ENCODE results near the gene VMAC. TPM values are rescaled to one million over a fixed set of nuclear protein-coding genes. Genes with fewer than 3 reads are reported as not detected.

VMAC gene
- polyA plus RNA-seq, 1 donor (not counting 4 experiments of a cell fraction or from before 2014, with no cell fraction given), result 2.2 TPM

- H3K4me1 ChIP-seq (ENCODE audit: control insufficient read depth, extremely low read depth, insufficient read depth, low read length), result no peaks in the 10 kb centered on the region
- DNase-seq (ENCODE audit: low read depth, low spot score) (no peak), FAIRE-seq (no peak)
- no peak overlapping the region for H3K4me3 ChIP-seq (ENCODE audit: control insufficient read depth in 2 of 3, extremely low read depth in 1 of 3, insufficient read depth in 2 of 3, low read depth in 1 of 3, low read length in 3 of 3)
- dilution Hi-C loops (cut with MboI; ENCODE audit: extremely low pct_ligation_motif_present, low sequenced_read_pairs), result no loop called here
- peaks cover 18 to 34% of the 10 kb centered on the region in 2 experiments for H3K36me3 ChIP-seq (ENCODE audit: control insufficient read depth in 2 of 2, extremely low read depth in 1 of 2, insufficient read depth in 2 of 2, low read length in 2 of 2)
- peaks cover 28% of the 10 kb centered on the region for H3K79me2 ChIP-seq (ENCODE audit: control insufficient read depth, insufficient read depth, low read length)
- no peaks in the 10 kb centered on the region for H3K9me3 ChIP-seq (ENCODE audit: control insufficient read depth, low read depth, low read length)
- TF ChIP-seq EZH2 (IDR thresholded peaks at IDR 0.05; ENCODE audit: low read length) (no peak), CTCF (optimal IDR thresholded peaks at IDR 0.05 in 1 of 3, IDR thresholded peaks at IDR 0.05 in 1 of 3, conservative IDR thresholded peaks at IDR 0.05 in 1 of 3; ENCODE audit: extremely low read depth in 1 of 3, insufficient read depth in 2 of 3, low read length in 3 of 3) (no peak)
- no peak overlapping the region for H2AFZ ChIP-seq (ENCODE audit: control insufficient read depth, low read length)
- no peak overlapping the region for H3K27ac ChIP-seq (ENCODE audit: control insufficient read depth, insufficient read depth, low read length)
- H4K20me1 ChIP-seq (ENCODE audit: control insufficient read depth, extremely low read depth, insufficient read depth, low read length), result peaks cover 12% of the 10 kb centered on the region
- H3K9me1 ChIP-seq (ENCODE audit: control insufficient read depth, extremely low read depth, insufficient read depth, low read length), result peaks cover 2% of the 10 kb centered on the region
- H3K4me2 ChIP-seq (ENCODE audit: control insufficient read depth, extremely low read depth, insufficient read depth, low read depth, low read length), result no peak overlapping the region
- no peak overlapping the region for H3K9ac ChIP-seq (ENCODE audit: control insufficient read depth, extremely low read depth, insufficient read depth, low read length)
- no peaks in the 10 kb centered on the region for H3K27me3 ChIP-seq (ENCODE audit: control insufficient read depth, extremely low read depth, insufficient read depth, low read length)
These were observed 35.9 kb downstream of the VMAC start for GRCh38 chr19:5940260-5941208.

- Histone ChIP-seq H3K79me2 (ENCODE audit: control insufficient read depth, insufficient read depth, low read length) (peaks cover 38% of the 10 kb centered on the region), H3K36me3 (ENCODE audit: control insufficient read depth in 2 of 2, extremely low read depth in 1 of 2, insufficient read depth in 2 of 2, low read length in 2 of 2) (peaks cover 13 to 26% of the 10 kb centered on the region in 2 experiments), H3K27ac (ENCODE audit: control insufficient read depth, insufficient read depth, low read length) (no peak overlapping the region), H3K4me3 (ENCODE audit: control insufficient read depth in 2 of 3, extremely low read depth in 1 of 3, insufficient read depth in 2 of 3, low read depth in 1 of 3, low read length in 3 of 3) (no peak overlapping the region), H3K4me2 (ENCODE audit: control insufficient read depth, extremely low read depth, insufficient read depth, low read depth, low read length) (no peak overlapping the region), H3K9ac (ENCODE audit: control insufficient read depth, extremely low read depth, insufficient read depth, low read length) (no peak overlapping the region), H2AFZ (ENCODE audit: control insufficient read depth, low read length) (no peak overlapping the region), H3K27me3 (ENCODE audit: control insufficient read depth, extremely low read depth, insufficient read depth, low read length) (no peaks in the 10 kb centered on the region), H3K9me1 (ENCODE audit: control insufficient read depth, extremely low read depth, insufficient read depth, low read length) (peaks cover 2% of the 10 kb centered on the region), H4K20me1 (ENCODE audit: control insufficient read depth, extremely low read depth, insufficient read depth, low read length) (peaks cover 12% of the 10 kb centered on the region), H3K4me1 (ENCODE audit: control insufficient read depth, extremely low read depth, insufficient read depth, low read length) (no peaks in the 10 kb centered on the region), H3K9me3 (ENCODE audit: control insufficient read depth, low read depth, low read length) (no peaks in the 10 kb centered on the region)
- FAIRE-seq, result no peak
- TF ChIP-seq CTCF (optimal IDR thresholded peaks at IDR 0.05 in 1 of 3, IDR thresholded peaks at IDR 0.05 in 1 of 3, conservative IDR thresholded peaks at IDR 0.05 in 1 of 3; ENCODE audit: extremely low read depth in 1 of 3, insufficient read depth in 2 of 3, low read length in 3 of 3) (no peak), EZH2 (IDR thresholded peaks at IDR 0.05; ENCODE audit: low read length) (no peak)
- dilution Hi-C loops (cut with MboI; ENCODE audit: extremely low pct_ligation_motif_present, low sequenced_read_pairs), result no loop called here
- DNase-seq (ENCODE audit: low read depth, low spot score), result no peak
These were observed 37.0 kb downstream of the VMAC start for GRCh38 chr19:5941673-5942072.
